Left kidney (tissue), 8 donors: ENCODE results near the gene CPXM2. TPM values are rescaled to one million over a fixed set of nuclear protein-coding genes. Genes with fewer than 3 reads are reported as not detected.

Experiments used
- DNase-seq: peaks from one replicate; pipeline ENCODE4 v3.0.0-alpha.2; 2013
- long read RNA-seq, 8 donors: transcript quantifications; one replicate each; lab custom pipeline, GENCODE V29; 2026
- polyA plus RNA-seq: library from polyadenylated mRNA; unstranded; fragments of 120-200 nt; gene quantifications from one replicate; pipeline ENCODE4 v1.2.1, GENCODE V29; 2013; ENCODE audit not compliant: insufficient read length

CPXM2 gene
- polyA plus RNA-seq = 4.6 TPM
- long read RNA-seq, donor 1, partial matches to known transcripts = 0 of 1 reads
- long read RNA-seq, donor 1, other reads (novel, unspliced or antisense) = 0 of 1 reads
- long read RNA-seq, donor 2, partial matches to known transcripts = 0 of 1 reads
- long read RNA-seq, donor 2, other reads (novel, unspliced or antisense) = 0 of 1 reads
- long read RNA-seq, donor 3 = 0 reads
- long read RNA-seq, donor 4 = 0 reads
- long read RNA-seq, donor 5, partial matches to known transcripts = 0 of 1 reads
- long read RNA-seq, donor 5, other reads (novel, unspliced or antisense) = 0 of 1 reads
- long read RNA-seq, donor 6 = 0 reads
- long read RNA-seq, donor 7, partial matches to known transcripts = 0 of 1 reads
- long read RNA-seq, donor 7, other reads (novel, unspliced or antisense) = 0 of 1 reads
- long read RNA-seq, donor 8 = 0 reads

DNA sequence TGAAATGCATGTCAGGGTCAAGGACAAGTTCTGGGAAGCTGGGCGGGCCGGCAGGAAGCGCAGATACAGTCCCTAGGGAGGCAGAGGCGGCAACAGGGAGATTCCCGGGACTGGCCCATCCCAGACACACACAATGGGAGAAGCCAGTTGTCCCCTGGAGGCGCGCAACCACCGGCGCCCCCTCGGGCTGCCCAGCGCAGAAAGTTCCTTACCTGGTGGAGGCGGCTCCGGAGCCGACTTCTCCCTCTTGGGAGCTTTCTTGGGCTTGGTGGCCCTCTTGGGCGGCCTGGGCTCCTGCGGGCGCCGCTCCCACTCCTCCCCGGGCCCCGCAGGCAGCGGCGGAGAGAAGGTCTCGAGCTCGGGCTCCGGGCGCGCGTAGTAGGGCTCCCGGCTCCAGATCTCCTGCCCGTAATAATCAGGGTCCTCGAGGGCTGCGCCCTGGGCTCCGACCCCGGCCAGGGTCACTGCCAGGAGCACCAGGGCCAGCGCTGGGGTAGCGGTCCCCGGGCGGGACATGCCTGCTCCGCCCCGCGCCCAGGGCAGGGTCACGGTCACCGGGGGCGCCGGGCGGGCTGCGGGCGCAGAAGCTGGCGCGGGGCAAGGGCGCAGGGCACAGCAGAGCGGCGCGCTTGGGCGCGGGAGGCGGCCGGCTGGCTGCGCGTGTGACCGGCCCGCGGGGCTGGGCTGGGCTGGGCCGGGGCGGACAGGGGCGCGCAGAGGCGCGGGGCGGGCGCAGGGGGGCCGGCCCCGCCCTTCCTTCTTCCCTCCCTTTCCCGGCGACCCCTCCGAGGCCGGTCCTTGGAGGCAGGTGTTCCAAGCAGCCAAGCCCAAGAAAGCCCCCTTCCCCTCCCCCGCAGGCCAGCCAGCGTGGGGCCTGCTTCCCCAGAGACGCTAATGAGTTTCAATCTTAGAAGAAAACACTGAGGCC is at the start of gene CPXM2:
Gene CPXM2, minus strand, starts transcription at position 664 of the 928 bp plus-strand sequence. Its CDS starts 148 bp downstream, at position 516.
- DNase-seq = no peak

DNA sequence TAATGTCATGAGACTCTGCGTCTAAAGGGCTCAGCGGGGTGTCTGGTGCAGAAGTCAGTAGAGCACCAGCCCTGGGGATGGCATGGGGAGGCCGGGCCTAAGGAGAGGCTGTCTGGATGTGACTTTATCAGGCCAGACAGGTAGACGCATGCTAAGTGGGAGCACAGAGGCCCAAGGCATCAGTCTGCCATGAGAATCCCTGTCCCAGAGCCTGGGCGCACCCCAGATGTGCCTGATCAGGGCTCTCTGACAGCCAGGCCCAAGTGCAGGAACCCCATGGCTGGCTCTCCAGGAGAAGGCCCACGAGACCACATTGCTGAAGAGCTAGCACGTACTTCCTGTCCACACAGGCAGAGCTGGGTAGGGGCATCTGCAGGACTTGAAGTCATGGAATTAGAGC is 48.0 kb upstream of the CPXM2 start:
- no peak for DNase-seq

DNA sequence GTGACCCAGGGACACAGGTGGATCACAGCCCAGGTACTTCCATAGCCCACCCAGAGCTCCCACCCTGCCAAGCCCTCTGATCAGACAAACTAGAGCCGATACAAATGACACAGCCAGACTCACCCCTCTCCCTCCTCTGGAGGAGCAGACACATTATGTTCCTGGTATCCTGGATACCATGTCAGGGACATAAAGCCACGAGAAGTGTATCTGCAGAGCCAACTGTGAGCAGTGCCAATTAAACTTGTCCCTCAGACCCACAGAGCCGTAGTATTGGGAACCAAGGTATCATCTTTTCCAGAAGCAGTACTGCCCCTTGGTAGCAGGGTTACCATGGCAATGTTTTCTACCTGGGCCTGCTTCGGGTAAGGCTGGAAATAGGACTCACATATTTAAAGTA is 47.3 kb upstream of the CPXM2 start:
- no peak for DNase-seq

DNA sequence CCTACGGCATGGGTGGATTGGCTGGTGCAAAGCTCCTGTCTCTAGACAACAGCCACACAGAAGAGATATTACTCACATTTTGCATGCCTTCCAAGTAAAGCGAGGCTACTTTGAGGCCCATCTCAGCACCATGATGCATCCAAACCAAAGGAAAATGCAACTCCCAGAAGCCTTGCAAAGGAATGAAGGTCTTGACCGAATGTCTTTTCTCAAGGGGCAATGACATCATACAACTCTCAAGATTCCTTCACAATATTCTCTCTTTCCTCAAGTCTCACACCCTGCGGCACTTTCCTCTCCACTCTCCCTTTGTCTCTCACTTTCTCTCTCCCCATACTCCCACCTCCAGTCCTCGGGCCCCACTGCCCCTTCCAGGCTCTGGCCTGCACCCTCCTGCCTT is 44.8 kb upstream of the CPXM2 start:
- no peak for DNase-seq

DNA sequence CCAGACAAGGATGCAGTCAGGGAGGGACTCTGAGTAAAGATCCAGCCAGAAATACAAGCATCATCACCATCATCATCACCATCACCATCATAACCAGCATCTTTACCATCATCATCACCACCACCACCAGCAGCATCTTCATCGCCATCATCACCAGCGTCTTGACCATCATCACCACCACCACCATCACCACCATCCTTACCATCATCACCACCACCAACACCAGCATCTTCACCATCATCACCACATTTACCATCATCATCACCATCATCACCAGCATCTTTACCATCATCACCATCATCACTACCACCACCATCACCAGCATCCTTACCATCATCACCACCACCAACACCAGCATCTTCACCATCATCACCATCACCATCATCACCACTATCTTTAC is 44.1 kb upstream of the CPXM2 start:
- no peak for DNase-seq

DNA sequence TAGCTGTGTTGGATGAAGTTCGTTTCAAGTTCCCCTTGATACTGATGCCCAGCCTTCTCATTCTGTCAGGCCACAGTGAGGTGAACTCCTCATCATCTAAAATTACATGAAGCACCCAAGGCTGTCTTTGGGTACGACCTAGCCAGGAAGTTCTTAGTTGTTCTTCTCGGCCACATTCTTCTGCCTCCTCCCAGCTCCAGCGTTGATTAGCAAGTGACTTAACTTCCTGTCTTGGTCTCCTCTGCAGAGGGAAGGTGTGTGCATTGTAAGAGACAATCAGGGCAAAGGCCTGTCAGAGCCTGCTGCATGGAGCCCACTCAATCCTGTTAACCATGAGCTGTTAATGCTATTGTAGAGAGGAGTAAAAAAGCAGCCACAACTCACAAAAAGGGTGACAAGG is 43.2 kb upstream of the CPXM2 start:
- no peak for DNase-seq

DNA sequence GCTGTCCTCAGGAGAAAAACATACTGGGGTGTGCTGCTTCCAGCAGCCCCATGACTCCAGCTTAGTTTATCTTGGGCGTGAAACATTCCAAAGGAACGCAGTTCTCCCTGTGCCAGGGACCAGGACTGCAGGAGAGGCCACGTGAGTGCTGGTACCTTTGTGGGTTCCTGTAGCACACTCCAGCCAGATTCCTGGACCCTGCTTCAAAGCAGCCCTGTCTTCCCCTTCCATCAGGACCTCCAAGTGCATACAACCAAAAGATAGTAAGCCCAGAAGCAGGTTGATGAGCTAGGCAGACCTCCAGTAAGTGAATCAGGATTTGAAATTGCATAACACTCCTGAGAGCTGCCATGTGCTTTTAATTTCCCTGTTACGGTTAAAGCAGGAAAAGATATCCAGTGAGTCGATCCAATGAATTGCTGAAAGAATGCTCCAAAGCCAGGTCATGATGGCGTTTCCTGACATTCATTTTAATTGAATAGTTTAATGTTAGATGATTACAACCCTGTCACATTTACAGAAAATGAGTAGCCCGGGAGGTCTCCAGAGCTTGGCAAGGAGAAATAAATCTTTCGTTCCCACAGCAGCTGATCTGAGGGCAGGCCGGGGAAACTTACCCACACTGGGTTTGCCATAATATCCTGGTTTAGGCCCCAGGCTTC is 38.9 kb upstream of the CPXM2 start:
- no peak for DNase-seq

DNA sequence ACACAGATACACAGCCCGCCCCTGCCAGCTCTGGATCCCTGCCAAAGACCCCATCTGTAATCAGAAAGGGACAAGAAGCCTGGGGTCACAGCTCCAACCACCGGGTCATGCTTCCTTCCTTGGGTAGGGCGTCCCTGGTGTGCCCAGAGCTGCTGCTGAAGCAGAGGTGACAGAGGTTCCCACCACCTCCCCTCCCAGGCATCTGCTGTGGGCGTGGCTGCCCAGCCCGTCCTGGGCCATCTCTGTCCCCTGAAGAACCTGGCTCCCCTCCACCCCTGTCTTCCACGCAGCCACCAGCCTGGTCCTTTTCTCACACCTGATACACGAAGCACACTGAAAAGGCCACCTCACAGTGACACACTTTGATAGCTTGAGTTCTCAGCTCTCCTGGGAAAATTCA is 38.2 kb upstream of the CPXM2 start:
- no peak for DNase-seq

DNA sequence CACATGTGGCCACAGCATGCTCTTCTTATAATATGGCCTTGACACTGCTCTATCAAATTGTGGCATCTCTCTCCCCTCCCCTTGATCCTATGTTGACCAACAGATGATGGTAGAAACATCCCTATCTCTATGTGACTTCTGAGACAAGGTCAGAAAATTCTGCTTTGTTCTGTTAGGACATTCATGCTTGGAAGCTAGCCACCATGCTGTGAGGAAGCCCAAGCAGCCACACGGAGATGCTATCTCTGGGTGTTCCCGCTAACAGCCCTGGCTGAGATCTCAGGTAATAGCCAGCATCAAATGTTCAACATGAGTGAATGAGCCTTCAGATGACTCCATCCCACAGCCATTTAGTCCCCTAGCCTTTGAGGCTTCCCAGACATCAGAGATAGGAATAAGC is 36.8 kb upstream of the CPXM2 start:
- no peak for DNase-seq

DNA sequence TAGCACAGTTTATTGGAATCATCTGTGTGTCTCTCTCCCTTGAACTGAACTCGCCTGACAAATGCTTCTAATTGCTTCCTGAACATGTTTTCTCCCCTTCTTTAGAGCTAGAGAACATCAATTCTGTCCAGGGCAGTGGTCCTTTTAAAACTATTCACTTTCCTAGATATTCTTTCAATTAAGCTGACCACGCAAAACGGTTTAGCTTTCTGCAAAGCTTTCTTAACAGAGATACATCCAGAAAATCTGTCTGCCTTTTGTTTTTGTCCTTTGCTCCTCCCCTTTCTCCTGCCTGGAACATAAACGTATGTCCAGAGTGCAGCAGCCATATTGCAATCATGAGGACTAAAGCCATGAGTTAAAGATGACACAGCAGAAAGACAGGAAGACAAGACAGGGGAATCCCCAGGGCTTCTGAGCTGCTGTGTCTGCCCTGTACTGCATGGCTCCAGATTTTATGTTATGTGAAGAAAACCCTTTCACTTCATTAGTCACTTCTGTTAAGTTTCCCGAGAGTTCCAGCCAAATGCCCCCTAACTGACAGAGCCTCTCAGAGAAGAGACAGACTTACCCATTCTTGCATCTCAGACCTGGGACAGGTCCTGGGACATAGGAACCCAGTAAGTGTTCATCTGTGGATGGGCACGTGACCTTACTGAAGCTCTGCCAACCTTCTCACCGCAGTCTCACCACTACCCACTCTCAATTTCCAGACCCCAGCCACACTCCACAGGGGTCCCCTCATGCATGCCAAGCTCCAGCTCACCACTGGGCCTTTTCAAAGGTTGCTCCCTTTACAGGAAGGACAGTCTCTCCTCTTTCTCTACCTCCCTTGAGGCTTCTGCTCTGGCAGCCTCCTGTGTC is 35.0 kb upstream of the CPXM2 start:
- DNase-seq = no peak

DNA sequence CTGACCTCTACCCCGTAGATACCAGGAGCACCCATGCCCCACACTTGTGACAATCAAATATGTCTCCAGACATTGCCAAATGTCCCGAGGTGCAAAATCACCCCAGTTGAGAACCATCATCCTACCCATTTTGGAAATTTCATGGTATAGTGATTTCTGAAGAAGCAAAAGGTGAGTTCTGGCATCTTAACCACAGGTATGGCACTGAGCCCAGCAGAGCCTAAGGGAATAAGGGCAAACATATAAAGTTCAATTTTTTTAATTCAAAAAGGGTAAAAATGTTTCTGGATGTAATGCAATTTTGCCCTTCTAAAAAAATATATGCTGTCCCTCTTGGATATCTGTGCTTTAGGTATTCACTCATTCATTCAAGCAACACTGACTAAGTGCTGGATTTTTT is 30.5 kb upstream of the CPXM2 start:
- no peak for DNase-seq

DNA sequence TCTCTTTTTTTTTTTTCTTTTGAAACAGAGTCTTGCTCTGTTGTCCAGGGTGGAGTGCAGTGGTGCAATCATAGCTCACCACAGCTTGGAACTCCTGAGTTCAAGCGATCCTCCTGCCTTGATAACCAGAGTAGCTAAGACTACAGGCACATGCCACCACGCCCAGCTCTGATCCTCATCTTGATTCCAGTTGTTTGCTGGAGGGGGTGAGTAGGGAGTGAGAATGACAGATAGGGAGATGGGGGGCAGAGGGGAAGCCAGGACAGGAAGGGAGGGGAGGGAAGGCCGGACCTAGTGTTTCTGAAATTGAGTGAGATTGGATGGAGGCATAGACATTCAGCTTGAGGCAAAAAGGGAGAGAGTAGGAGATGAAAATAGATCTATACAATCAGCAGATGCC is 25.2 kb upstream of the CPXM2 start:
- no peak for DNase-seq

DNA sequence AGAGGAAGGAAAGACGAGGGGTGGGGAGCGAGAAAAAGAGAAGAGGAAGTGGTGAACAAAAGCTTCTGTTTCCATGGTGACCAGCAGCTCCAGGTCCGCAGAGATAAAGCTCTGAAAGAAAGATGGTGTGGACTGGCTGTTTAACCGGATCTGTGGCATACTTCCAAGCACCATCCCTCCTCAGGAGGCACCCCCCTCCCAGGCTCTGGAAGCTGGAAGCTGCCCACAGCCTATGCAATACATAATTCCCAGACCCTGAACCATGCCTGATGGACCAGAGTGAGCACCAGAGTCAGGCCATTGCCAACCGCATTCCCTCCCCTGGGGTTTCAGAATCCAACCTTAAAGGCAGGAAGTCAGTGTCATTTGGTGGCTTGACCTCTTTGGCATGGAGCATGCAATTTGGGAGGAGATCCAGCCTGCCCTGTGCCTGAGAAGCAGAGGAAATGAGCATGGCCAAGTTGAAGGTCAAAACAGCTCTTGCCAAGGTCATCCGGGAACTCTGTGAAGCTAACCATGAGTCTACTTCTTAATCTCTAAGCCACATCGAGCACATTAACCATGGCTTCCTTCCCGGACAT is 22.2 kb upstream of the CPXM2 start:
- DNase-seq = no peak

DNA sequence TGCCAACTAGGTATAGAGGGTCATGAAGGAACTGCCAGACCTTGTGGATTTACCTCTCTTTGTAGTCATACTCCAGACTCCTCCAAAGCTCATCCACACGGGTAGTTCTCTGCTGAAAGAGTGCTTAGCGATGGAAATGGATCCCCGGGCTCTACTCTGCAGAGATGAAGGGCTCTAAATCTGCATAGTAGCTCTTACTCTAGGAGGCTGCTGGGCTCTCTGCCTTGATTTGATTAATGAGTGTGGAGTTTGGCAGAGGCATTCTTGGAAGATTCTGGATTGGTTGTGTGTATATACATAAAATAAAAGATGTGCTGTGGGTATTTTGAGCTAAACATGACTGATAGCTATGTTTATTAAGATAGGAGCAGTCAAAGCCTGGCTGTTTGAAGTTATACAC is 21.3 kb upstream of the CPXM2 start:
- no peak for DNase-seq

DNA sequence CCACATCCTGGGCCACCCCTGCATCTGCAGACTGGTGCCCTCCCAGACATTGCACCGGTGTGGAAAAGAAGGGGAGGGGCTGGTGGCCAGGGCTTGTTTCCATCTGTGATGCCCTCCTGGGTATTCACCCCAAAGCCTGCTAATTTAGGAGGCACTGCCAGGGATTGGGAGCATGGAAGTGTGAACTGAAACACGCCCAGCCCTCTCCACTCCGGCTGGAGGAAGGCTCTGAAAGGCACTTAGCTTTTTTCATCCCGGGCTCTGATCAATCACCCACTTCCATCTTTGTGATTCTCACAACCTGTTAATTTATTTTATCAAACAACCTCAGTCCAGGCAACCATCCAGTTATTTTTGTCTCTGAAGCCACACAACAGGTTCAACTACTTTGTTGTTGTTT is 20.9 kb upstream of the CPXM2 start:
- no peak for DNase-seq

DNA sequence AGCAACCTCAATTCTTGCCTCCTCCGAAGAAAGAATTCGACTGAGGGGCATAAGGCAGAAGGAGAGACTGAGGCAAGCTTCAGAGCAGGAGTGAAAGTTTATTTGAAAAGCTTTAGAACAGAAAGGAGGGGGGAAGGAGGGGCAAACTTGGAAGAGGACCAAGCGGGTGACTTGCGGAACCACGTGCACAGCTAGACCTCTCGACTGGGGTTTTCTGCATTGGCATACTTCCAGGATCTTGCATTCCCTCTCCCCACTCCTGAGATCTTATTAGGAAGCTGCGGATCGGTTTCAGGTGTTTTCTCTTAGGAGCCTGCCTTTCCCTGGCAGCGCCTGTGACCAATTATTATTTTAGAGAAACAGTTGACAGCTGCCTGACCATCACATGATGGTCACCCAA is 20.3 kb upstream of the CPXM2 start:
- DNase-seq = no peak

DNA sequence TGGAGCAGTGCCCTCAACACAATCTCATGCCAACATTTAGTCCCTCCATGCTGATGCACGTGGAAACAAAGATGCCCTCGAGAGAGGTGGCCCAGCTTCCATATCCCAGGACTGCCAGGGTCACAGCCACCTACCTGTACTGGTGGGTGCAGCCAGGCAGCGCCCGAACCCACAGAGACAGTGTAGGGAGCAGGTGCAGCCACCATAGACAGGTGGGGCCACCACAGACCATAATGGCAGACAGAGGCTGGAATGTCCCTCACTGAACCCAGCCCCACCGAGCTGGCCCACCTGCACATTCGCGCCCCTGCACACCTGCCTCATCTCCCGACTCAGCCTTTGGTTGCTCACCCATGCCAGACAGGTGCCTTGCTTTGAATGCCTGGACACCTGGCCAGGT is 18.3 kb upstream of the CPXM2 start:
- no peak for DNase-seq

DNA sequence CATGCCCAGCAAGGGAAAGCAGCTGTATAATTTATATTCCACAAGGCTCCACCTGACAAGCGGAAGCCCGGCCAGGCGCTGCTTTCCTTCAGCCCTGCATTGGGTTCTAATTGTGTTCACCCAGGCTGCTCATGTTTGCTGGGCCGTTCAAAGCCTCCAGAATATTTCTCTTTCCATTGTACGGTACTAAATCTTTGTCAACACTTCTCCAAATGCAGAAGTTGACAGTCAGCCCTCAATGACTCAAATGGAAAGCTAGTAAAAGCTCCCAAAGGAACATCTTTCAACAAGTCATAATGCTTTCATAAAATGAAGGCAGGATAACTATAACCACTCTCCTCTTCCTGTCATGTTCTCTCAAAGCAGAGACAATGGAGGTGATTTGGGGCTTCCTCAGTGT is 17.8 kb upstream of the CPXM2 start:
- DNase-seq = no peak

DNA sequence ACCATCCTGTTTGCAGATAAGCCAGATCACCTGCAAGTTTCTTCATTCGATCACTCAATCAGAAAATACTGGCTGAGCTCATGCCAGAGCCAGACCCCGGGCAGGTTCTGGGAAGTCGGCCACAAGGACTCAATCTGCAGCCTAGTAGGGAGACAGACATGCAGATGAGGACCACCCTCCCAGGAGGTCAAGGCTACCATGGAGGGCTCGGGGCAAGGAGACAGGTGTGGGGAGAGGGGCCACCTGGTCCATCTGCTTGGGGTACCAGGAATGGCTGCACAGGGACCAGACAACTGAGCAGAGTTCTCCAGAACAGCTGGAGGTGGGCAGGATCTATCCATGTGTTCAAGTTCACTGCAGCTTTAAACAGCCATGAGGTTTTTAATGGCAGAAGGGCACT is 16.8 kb upstream of the CPXM2 start:
- no peak for DNase-seq

DNA sequence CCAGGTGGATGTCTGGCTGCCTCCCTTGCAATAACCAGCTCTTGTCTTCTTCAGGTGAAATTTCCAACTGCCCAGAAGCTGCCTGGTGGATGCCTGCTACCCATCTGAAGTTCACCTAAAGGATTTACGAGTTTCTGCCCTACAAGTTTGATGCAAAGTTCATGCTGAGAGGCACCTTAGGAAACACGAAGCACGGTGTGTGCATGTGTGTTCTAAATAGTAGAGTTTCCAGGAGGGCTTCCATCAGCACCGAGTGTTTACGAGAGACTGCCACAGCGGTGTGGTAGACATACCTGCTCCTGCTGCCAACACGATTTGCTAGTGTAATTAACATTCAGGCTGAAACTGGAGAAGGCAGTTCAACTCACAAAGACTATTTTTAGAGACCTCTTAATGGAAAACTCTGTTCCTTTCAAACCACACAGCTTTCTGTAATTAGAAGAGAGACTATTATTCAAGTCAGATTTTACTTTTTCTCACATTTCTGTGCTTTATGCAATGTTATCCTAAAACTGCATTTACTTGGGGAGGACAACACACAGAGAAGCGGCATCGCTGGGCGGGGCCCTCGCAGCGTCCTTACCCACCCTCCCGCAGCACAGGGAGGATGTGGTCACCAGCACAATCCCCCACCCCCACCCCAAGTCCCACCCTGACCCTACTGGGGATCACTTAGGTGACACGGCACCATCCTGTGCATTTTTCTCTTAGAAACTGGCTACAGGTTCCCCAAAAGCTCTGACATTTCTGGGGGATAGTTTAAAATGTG is 15.5 kb upstream of the CPXM2 start:
- DNase-seq = no peak

DNA sequence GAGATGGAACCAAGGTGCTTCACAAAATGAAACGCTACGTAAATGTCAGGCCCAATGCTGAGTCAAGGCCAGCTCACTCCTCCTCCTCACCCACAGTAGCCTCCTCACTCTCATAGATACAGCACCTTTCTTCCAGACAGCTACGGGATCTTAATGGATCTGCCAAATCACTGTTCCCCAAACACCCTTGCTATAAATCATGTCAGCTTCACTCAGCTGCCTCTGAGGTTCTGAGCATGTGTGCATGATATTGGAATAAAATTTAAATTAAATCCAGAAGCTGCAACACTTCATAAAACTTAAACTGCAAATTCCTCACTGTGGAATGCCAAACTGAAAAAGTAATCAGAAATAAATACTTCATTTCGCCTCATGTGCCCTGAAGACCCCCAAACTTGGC is 14.7 kb upstream of the CPXM2 start:
- DNase-seq = no peak
